Astrocyte (in vitro differentiated cells and primary cell): ENCODE results near the gene CLEC19A.

Experiments used
- CTCF ChIP-seq: IDR thresholded peaks from 2 replicates; pipeline ENCODE4 v1.5.1; 2011; ENCODE audit warnings: low read depth, mild to moderate bottlenecking, inconsistent platforms, low read length, moderate library complexity; ENCODE audit not compliant: insufficient read depth
- EZH2 ChIP-seq: IDR thresholded peaks from 2 replicates; pipeline ENCODE4 v1.6.1; 2012; ENCODE audit warnings: mild to moderate bottlenecking, low read length, inconsistent platforms; ENCODE audit not compliant: insufficient read depth

- TF ChIP-seq CTCF = no peak
- no peak for TF ChIP-seq EZH2
Observed at GRCh38 chr16:19304750-19305149, 19.2 kb downstream of the CLEC19A start.
